ENCODE data around the gene FOCAD.

DNA sequence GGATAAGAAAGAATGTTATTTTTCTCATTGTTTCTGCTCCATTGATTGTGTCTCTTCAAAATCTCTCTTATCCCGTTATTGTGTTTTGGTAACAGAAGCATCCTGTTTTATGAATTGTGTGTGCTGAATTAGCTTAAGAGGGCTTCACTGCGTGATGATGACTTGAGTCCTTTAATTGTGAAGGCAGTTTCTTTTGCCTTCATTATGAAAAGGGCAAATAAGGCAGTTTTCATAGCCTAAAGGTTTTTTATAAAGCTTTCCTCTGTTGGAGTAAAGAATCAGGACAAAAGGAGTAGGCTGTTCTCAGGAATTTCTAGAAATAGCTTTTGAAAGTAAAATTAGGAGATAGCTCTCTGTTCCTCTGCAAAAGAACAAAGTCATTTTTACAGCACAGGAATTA lies 169.8 kb downstream of the FOCAD start:
- TF ChIP-seq, protein P1, sequence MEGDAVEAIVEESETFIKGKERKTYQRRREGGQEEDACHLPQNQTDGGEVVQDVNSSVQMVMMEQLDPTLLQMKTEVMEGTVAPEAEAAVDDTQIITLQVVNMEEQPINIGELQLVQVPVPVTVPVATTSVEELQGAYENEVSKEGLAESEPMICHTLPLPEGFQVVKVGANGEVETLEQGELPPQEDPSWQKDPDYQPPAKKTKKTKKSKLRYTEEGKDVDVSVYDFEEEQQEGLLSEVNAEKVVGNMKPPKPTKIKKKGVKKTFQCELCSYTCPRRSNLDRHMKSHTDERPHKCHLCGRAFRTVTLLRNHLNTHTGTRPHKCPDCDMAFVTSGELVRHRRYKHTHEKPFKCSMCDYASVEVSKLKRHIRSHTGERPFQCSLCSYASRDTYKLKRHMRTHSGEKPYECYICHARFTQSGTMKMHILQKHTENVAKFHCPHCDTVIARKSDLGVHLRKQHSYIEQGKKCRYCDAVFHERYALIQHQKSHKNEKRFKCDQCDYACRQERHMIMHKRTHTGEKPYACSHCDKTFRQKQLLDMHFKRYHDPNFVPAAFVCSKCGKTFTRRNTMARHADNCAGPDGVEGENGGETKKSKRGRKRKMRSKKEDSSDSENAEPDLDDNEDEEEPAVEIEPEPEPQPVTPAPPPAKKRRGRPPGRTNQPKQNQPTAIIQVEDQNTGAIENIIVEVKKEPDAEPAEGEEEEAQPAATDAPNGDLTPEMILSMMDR (conservative IDR thresholded peaks at IDR 0.05) = no peak
- TF ChIP-seq EZH2 (IDR thresholded peaks at IDR 0.05; ENCODE audit: low read depth) = no peak
